Left ventricle myocardium superior (tissue), 1 donor: ENCODE results near the gene PIBF1. TPM values are rescaled to one million over a fixed set of nuclear protein-coding genes. Genes with fewer than 3 reads are reported as not detected.
"Not testable (repeated sequence)": the region's sequence is repeated elsewhere in the genome, so short reads cannot be mapped to it uniquely, and the experiment has no call there.

Source experiments
- ATAC-seq: fragments of 200-7000 bp; cut with Tn5 transposase; one replicate; pipeline ENCODE4 v1.9.1; 2020; ENCODE audit warnings: mild to moderate bottlenecking, moderate library complexity
- DNase-seq: peaks from one replicate; pipeline ENCODE4 v3.0.0-alpha.2; 2020
- intact Hi-C: fragments of 100-400 bp; cut with micrococcal nuclease; formaldehyde crosslinking; loops from one replicate; pipeline ENCODE4 v1.11.0; 2022
- total RNA-seq: library from RNA; stranded (reverse); fragmentation: NEBNext Ultra II Directional; extraction: Animal tissue kit (Norgen Biotek cat#: 25700); gene quantifications from one replicate; pipeline ENCODE4 v1.2.1, GENCODE V29; 2021
- donor health status: DM: no; HTN: yes; CAD: no; lungs with severe emphysema.

Gene PIBF1
- total RNA-seq, 1 donor from 2014 or later: 11.2 TPM

DNA sequence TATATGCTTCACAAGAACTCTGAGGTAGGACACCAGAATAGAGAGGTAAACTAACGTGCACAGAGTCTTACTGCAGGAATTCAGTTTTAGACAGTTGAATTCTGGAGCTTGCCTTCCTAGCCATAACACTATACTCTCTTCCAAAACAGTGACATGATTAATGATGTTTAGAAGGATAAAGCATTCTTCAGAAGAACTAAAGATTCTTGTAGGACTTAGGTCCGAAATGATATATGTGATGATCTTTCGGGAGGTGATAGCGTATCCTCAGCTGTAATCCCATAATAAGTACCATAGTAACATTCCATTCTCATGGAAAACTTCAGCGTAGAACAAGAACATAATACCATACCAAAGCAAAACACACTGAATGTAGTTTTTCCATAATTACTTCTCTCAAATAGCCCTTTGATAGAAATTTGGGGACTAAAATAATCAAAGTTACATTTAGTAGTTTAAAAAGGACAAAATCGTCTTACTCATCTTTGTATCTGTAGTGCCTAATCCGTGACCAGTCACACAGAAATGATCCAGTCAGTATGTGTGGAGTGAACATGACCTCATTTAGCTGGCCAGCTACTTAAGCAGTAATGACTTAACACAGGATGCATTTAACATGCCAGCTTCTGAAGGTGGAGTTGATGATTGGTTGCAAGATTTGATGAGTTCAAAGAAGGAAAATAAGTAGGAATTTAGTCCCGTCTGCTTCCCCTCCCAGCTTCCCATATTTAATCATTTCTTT is 38.4 kb downstream of the PIBF1 start:
- intact Hi-C loops: no loop called here

DNA sequence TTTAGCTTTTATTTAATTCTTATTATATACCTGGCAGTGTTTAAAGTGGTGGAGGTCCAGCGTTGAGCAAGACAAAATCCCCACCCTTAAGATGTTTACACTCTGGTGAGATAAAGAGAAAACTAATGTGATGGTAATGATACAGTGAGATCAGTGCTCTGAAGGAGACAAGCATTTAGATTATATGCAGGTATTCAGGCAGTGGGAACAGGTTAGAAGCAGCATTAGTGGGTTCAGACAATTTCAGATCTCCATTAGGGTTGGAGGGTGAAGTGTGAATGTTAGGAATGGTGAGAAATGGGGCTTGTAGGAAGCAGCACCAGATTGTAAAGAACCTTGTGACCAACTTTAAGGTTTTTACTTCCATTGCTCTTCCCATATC is 39.0 kb downstream of the PIBF1 start:
- DNase-seq (no peak), ATAC-seq (no peak)
- intact Hi-C loops: no loop called here

More for the DNA sequence above, 38.4 kb downstream of the PIBF1 start:
- no peak for DNase-seq
- no peak for ATAC-seq

DNA sequence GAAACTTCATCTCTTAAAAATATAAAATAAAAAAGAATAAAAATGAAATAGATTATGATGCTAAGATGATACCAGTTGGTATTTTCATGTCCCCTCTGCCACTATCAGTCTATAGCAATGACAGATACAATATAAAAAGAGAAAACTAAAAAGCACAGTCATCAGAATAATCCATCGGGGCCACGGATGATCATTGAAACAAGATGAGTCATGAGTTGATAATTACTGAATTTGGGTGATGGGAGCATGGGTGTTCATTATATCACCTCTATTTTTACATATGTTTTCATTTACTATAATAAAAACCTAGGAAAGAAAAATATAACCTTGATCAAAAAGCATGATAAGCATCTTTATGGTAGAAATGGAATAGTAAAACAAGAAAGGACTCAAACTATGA is 41.1 kb downstream of the PIBF1 start:
- intact Hi-C loops: no loop called here
- DNase-seq: no peak
- ATAC-seq: no peak

DNA sequence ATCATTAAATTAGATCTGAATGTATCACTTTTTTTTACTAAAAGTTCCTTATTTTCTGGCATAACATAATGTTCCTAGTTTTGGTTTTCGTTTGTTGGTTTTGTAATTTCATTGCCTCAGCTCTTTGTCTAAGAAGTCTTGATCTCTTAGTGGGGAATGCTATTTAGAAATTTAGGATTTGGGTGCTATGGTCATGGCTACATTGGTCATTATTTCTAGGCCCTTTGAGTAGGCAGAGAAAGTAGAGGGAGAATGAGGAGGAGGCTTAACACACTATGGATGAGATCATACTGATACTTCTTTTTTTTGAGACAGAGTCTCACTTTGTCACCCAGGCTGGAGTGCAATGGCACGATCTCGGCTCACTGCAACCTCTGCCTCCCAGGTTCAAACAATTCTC is 41.8 kb downstream of the PIBF1 start:
- no peak for DNase-seq
- intact Hi-C loops: no loop called here
- no peak for ATAC-seq

DNA sequence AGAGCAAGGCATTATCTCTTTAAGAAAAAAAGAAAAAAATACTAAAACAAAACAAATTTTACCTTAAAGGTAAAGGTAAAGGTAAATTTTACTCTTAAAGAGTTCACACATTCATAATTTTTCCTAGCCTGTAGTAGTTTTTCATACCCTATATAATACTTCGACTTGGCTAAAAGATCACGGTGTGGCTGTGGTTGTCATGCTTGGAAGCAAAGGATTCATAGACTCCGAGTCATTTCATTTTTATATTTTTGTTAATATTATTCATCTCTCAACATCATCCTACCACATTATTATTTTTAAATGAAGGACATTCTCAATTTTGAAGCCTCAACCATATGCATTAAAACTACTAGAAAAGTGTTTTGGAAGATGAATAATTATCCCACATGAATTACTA is 52.7 kb downstream of the PIBF1 start:
- DNase-seq (no peak), ATAC-seq (no peak)
- intact Hi-C loops: no loop called here

DNA sequence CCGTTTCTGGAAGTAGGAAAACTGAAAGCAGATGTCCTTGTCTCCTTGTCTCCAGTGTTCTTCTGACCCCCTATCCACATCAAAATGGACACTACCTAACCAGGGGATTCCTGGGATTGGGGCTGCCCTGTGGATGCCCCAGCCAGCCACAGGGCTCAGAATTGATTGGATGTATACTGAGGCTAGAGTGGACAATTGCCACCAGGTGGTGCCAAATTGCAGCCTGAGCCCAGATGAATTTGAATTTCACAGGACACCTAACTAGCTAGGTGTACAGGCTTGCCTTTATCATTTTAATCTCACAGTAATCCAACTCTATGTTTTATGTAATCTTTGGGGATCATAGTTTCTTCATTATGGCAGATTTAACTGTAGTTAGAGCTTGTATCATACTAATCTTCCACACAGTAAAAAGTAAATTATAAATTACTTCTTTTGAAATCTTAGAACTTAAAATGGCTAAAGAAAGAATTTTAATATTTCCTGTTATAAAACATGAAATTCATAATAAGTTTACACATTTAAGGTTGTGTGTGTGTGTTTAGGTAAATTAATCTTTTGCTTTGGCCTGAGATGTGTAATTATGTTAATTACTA is 58.0 kb downstream of the PIBF1 start:
- ATAC-seq (peak; percentile 68), DNase-seq (peak; percentile 36)
- intact Hi-C loops: no loop called here

DNA sequence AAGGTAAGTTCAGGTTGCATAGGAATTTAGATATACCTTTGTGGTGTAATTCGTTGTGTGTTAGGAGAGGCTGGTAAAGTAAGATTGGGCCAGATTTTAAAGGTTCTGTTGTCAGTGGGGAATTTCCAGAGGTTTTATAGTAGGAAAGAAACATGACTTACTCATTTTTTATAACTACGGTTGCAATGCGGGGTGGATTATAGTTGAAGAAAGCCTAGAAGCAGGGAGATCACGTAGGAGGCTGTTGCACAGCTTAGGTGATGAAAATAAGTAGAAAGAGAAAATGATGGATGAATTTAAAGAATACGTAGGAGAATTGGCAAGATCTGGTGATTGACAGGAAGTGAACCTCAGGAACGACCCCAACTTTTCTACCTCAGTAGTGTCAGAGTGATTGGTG is 61.1 kb downstream of the PIBF1 start:
- DNase-seq (no peak), ATAC-seq (no peak)
- intact Hi-C loops: no loop called here

DNA sequence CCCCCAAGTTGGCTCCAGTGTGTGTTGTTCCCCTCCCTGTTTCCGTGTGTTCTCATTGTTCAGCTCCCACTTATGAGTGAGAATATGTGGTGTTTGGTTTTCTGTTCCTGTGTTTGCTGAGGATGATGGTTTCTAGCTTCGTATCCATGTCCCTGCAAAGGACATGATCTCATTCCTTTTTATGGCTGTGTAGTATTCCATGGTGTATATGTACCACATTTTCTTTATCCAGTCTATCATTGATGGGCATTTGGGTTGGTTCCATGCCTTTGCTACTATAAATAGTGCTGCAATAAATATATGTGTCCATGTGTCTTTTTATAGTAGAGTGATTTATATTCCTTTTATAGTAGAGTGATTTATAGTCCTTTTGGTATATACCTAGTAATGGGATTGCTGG is 63.2 kb downstream of the PIBF1 start:
- ATAC-seq, intact Hi-C loops: not testable (repeated sequence)

DNA sequence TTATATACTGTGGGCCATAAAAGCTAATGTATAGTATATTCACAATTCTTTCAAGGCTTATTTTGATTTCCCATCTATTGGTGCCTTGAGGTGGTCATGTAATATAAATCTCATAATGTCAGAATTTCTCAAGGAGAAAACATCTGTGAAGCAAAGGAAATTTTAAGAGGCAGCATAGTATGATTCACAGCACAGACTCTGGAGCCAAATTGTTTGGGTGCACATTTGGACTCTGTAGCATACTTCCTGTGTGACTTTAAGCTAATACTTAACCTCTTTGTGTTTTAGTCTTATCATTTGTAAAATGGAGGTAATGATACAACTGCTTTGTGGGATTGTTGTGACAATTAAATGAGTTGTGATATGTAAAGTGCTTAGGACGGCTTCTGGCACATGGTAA is 67.6 kb downstream of the PIBF1 start:
- ATAC-seq: no peak
- intact Hi-C loops: no loop called here
- DNase-seq: no peak

More for the DNA sequence above, 63.2 kb downstream of the PIBF1 start:
- not testable (repeated sequence) for DNase-seq

DNA sequence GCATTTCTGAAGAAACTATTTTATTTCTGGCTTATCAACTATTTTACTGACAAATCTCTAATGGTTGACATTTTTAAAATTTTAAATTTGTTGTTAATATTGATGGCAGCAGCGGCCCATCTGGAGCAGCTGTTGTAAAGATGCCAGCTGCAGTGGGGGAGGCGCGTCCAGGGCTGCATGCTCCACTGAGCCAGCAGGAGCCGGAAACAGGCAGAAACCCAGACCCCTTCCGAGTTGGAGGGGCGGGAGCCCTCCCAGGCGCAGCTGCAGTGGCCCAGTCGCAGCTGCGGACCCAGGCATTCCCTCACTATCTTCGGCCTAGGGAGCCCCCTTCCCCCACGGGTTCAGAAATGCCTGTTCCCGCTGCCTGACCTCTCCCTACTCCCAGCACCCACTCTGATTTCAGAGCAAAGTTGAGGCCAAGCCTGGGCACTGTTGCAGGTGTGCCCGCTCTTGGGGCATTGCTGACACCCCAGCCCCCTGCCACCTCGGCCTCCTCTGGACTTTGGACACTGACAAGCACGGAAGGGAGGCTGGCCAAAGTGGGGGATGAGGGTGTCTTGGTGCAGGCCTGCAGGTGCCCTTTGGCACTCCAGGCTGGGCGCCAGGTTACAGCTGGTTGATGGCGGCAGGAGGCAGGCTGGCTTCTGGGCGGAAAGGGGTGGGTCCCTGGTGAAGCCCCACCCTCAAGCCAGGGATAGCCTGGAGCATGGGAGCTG is 69.2 kb downstream of the PIBF1 start:
- DNase-seq: peak; percentile 27
- no peak for ATAC-seq
- intact Hi-C loops: no loop called here

DNA sequence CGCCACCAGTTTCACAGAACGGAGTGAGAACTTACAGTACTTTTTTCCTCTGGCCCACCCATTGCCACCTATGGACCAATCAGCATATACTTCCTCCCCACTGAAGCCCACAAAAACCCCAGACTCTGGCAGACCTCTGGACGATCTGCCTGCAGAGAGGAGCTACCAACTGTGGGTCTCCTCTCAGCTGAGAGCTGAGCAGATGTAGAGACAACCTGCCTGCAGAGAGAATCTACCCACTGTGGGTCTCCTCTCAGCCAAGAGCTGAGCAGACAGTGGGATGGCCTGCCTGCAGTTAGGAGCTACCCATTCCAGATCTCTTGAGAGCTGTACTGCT is 69.7 kb downstream of the PIBF1 start:
- intact Hi-C loops: no loop called here
- ATAC-seq: no peak
- no peak for DNase-seq

DNA sequence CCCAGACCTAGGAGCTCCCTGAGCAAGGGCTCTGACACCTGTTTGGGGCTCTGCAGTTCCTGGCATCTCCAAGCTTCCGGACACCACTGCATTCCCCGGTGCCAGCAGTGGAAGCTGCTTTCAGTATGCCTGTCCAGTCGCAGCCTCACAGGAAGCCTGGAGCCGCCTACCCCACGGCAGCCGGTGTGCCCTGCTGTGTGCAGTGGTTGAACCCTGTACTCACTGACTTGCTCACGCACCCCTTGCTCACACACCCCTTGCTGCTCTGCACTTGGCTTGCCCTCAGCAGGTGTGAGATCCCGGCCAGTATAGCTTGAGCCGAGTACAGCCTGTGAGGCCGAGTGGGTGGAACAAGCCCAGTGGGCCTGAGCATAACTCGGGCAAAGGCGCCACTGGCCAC is 70.3 kb downstream of the PIBF1 start:
- DNase-seq (no peak), ATAC-seq (no peak)
- intact Hi-C loops: no loop called here

DNA sequence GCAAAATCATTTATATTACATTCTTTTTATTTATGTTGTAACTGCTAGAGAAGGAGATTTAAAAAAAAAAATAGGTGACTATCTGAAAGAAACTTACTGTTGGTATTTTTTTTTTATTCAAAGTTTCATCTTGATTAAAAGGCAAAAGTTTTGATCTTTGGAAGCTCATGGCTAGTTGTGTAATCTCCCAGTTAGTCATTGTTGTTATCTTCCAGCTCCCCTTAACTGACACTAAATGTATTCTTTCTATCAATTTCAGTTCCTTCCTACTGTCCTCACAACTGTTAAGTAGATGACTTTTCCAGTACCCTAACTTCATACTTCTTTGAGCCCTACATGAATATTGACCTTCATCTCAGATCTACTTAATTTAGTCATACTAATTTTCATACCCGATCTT is 71.1 kb downstream of the PIBF1 start:
- ATAC-seq: no peak
- intact Hi-C loops: no loop called here
- DNase-seq: no peak

DNA sequence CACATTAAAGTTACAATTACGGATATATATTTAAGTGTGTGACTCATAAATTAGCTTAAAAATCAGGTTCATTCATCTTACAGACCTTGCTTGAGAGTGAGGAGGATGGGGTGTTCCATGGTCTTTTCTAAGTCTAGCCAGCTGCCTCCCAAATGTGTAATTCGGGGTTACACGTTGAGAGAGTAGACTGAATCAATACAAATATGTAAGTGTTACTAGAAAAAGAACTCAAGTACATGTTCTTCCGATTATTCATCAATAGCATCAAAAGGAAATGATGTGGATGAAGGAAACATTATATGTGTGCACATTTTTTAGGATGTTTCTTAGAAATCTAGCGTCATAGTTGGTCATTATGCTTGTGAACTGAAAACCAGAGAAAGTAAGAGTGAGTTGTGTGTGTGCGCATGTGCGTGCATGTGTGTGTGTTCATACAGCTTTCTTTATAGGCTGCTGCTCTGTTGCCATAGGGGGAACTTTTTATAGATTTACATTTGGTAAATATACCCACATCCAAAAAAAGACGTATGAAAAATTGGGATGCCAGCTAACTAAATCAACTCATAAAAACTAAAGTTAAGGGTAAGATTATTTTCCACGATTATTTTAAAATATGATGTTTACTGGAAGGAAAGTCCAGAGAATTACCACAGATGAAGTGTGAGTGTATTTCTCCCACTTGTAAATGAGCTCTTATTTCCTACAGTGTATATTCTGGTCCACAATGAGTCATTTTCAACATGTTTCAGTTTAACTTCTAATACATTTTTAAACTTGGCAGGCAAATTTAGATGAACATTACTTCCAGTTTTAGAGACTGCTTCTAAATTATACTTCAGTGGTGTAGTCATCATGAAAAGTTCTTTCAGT is 82.4 kb downstream of the PIBF1 start:
- intact Hi-C loops: no loop called here
- no peak for DNase-seq
- no peak for ATAC-seq

DNA sequence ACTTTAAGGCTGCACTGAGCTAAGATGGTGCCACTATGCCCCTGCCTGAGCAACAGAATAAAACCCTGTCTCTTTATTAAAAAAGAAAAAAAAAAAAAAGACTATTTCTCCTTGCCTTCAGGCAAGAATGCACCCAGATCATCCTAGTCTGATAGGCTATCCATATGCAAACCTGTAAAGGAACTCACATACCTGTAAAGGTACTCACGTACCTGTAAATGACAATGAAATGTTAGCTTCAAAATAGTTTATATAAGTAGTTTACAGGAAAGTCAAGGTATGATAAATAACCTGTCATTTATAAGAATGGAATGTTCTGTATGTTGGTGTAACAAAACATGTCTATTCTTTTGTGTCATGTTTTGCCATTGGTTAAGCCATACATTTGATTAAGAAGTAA is 86.3 kb downstream of the PIBF1 start:
- no peak for DNase-seq
- no peak for ATAC-seq
- intact Hi-C loops: no loop called here

DNA sequence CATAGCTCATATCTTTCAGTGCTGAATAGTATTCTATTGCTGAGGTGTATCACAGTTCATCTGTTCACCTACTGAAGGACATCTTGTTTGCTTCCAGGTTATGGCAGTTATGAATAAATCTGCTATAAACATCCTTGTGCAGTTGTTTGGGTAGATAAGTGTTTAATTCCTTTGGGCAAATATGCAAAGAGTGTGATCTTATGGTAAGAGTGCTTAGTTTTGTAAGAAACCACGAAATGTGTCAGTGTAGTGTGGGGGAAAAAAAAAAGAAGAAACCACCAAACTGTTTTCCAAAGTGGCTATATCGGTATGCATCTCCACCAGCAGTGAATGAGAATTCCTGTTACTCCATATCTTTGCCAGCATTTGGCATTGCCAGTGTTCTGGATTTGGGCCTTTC is 93.3 kb downstream of the PIBF1 start:
- ATAC-seq (no peak), DNase-seq (no peak)
- intact Hi-C loops: no loop called here

DNA sequence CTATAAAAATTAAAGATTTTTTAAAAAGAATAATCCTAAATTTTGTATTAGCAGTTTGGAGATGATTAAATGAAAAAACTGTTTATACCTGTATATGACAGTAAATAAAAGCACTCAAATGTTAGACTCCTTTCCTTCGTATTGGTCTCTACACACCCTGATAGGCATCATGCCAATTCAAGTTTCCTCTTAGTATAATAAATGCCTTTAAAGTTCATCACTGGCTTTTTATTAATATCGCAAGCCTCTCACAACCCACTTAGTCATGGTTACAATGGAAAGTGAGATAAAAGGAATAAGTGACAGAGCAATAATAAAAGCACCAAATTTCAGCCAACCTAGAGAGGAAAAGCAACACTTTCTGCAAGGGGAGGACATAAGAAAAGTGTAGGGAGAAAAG is 102.2 kb downstream of the PIBF1 start:
- DNase-seq (no peak), ATAC-seq (no peak)
- intact Hi-C loops: no loop called here

DNA sequence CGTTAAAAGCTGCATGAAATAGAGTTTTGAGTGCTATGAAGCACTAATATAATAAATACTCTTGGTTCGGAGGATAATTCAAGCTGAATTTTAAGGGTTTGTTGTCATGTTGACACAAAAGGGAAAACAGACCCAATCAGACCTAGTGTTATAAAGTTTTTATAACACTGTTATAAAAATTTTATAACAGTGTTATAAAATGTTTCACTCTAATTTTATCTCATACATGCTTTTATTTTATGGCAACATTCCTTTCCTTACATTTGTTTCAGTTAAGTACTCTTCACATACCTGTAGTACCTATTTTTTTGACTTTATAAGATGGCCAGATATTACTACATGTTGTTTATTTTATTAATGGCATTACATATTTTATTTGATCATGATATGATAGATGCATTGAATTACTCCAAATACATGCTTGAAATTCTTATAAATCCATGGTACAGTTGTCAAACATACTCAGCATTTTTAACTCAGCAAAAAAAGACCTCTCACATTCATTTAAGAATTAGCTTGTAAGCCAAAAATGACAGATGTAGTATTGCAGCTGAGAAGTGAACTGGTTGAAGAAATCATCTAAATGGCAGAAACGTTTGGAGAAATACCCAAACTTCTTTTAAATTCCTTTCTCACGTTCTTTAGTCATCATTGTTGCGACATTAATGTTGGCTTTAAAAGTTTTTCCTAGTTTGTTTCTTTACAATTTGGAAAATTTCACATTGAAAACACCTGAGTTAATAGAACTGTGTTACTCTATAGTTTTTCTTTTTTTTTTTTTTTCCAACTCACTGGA is 104.5 kb downstream of the PIBF1 start:
- DNase-seq (no peak), ATAC-seq (no peak)
- intact Hi-C loops: no loop called here

DNA sequence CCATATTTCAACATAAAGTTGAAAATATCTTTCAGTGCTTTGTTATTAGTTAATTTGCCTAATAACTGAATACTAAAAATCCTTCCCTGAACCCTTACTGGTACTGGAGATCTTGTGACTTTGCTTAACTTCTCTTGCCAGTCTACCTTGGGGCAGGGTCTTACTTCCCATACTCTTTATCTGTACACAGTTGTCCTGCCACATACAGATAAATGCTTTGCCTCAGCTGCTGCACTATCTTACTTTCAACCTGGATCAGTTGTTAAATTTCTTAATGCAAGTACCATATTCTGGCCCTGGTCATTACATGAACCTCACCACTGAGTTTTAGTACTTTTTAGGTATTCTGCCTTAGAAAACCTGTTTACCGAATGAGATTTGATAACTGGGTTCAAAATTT is 107.6 kb downstream of the PIBF1 start:
- ATAC-seq (no peak), DNase-seq (no peak)
- intact Hi-C loops: no loop called here
